GM18517 (cell line): ENCODE data around the gene ASB2.

Source experiments
- ATAC-seq: cut with Tn5 transposase; IDR thresholded peaks from one replicate; pipeline ENCODE4 v1.9.1; 2021; ENCODE audit warnings: mild to moderate bottlenecking, moderate library complexity; ENCODE audit not compliant: unreplicated experiment

The ASB2 gene

GRCh38 chr14:93950948-93951634 is 25.3 kb downstream of the ASB2 start:
- no peak for ATAC-seq

GRCh38 chr14:93949511-93950075 is 26.8 kb downstream of the ASB2 start:
- no peak for ATAC-seq

GRCh38 chr14:93947282-93947681 is 29.1 kb downstream of the ASB2 start:
- no peak for ATAC-seq

- ATAC-seq = no peak
Observed at GRCh38 chr14:93946541-93947090, 29.8 kb downstream of the ASB2 start.

GRCh38 chr14:93946104-93946503 is 30.3 kb downstream of the ASB2 start:
- ATAC-seq = no peak

GRCh38 chr14:93945070-93945399 is 31.3 kb downstream of the ASB2 start:
- no peak for ATAC-seq

- ATAC-seq = no peak
Observed at GRCh38 chr14:93944348-93945069, 31.9 kb downstream of the ASB2 start.

DNA sequence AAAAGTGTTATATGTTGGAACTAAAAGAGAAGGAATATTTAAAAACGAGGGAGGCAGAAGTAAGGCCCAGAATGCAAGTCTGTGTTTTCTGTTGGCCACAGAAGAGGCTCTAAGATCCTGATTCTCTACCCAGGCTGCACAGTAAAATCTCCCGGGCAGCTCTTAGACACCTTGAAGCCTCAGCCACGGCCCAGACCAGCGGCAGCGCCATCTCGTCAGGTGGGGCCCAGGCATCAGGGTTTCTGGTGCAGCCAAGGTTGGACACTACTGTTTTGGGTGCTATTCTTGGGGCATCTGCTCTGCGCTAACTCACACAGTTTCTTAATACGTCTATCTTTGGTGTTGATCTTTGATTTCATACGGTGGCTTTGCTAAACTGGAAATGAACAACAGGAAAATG is 32.4 kb downstream of the ASB2 start:
- ATAC-seq = no peak

DNA sequence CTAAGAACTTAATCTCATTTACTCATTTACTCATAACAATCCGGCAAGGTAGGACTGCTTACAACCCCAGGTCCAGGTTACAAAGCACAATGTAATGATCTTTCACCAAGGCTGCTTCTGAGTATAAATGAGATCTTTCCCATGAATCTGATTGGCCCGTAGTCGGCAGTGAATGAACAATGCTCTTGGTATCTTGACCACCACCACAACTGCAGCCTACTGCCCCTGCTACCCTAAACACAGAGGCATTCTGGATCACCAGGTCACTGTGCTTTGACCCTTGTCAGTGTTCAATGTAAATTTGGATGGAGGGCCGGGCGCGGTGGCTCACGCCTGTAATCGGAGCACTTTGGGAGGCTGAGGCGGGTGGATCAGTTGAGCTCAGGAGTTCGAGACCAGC is 33.3 kb downstream of the ASB2 start:
- ATAC-seq = no peak

DNA sequence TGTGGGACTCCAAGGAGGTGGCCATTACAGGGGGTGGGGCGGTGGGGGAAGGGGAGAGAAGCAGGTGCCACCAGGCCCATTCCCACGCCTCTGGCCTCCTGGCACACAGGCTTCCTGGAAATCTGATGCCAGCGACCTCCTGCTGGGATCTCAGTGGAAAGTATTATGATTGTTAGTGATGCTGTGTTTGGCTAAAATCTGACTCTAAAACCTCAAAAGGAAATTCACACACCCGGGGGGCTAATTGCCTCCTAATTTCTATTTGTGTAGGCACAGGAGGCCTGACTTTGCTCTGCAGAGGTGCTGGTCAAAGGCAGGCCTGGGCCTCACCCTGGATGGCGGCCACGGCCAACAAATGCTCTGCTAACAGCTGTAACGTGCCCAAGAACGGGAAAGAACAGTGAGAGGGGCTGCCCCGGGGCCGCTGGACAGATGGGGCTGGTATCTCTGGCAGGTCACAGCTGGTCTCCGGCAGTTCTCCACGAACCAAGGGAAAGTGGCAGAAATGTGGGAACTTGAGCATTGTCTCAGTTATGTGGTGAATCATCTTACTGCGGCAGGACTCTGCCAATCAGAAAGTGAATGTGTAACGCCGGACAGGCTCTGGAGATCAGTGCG is 35.0 kb downstream of the ASB2 start:
- ATAC-seq = no peak

DNA sequence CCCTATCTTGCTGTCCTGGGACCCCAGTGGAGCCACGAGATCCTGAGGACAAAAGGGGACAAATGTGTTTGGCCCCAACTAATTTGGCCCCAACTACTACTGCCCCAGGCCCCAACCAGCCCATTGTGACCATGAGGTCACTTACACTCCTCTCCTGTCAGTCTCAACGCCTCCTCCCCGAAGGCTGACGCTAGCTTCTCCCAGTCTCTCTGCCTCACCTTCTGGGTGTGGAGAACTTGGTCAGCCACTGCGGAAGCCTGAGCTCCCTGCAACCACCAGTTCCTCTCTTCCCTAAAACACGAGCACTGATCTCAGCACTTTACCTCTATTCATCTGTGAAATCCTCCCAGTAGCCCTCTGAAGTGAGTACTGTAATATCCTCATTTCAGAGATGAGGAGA is 35.9 kb downstream of the ASB2 start:
- ATAC-seq = no peak

GRCh38 chr14:93939304-93940229 is 36.8 kb downstream of the ASB2 start:
- ATAC-seq = peak; percentile 82

- no peak for ATAC-seq
Observed at GRCh38 chr14:93938751-93939303, 37.5 kb downstream of the ASB2 start.

- no peak for ATAC-seq
Observed at GRCh38 chr14:93937519-93937918, 38.9 kb downstream of the ASB2 start.

DNA sequence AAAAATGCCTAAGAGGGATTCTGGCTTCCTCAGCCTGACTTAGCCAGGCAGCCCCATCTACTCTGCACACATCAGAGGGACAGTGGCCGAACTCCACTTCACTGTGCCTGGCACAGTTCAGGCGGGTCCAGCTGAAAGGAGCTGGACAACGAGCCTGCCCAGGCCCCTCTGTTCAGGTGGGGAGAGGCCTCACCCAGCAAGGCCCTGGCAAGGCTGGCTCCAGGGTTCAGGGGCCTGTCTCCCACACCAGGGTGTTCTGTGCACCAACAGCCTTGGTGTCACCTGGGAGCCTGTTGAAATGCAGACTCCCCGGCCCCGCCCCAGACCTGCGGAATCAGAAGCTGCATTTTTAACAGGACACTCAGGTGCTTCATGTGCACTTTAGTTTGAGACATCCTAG is 39.4 kb downstream of the ASB2 start:
- ATAC-seq = no peak

GRCh38 chr14:93936245-93936644 is 40.1 kb downstream of the ASB2 start:
- no peak for ATAC-seq

DNA sequence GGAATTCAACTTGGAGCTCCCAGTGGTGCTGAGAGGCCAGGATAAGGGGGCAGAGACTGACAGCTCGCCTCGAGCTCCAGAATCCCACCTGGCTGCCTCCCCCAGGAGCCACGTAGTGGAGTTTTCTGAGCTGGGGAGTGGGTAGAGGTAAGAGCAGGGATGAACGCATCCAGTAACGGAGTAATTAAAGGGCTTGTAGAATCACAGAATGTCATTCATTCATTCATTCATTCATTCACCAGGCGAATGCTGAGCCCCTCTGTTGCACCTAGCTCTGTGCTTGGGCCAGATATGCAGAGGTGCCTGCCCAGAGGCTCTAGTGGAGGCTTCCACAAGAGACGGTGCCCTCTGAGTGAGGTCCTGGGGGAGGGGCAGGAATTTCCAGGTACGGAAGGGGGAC is 41.2 kb downstream of the ASB2 start:
- no peak for ATAC-seq

GRCh38 chr14:93932642-93933041 is 43.7 kb downstream of the ASB2 start:
- ATAC-seq = no peak

- ATAC-seq = no peak
Observed at GRCh38 chr14:93930989-93931307, 45.4 kb downstream of the ASB2 start.

- ATAC-seq = no peak
Observed at GRCh38 chr14:93930296-93930988, 45.9 kb downstream of the ASB2 start.
